Mucosa of stomach (tissue), 1 donor: Measurements from ENCODE around the gene AMZ2.
A peak's percentile ranks its signal among the peaks of the same experiment; 100 is the strongest.
"Not testable (repeated sequence)": the region's sequence is repeated elsewhere in the genome, so short reads cannot be mapped to it uniquely, and the experiment has no call there.

Experiments
- H3K27me3 ChIP-seq: one replicate; pipeline ENCODE4 v1.7.0; 2013; ENCODE audit warnings: mild to moderate bottlenecking, low read length; ENCODE audit not compliant: control insufficient read depth, insufficient read depth
- H3K36me3 ChIP-seq: one replicate; pipeline ENCODE4 v1.7.0; 2013; ENCODE audit warnings: low read length; ENCODE audit not compliant: control insufficient read depth, insufficient read depth
- H3K4me1 ChIP-seq: one replicate; pipeline ENCODE4 v1.7.0; 2013; ENCODE audit warnings: mild to moderate bottlenecking, low read length; ENCODE audit not compliant: control insufficient read depth, insufficient read depth
- H3K4me3 ChIP-seq: one replicate; pipeline ENCODE4 v1.7.0; 2013; ENCODE audit warnings: low read length
- H3K9ac ChIP-seq: one replicate; pipeline ENCODE4 v1.7.0; 2013; ENCODE audit warnings: mild to moderate bottlenecking, low read length, moderate library complexity
- H3K9me3 ChIP-seq: one replicate; pipeline ENCODE4 v1.7.0; 2013; ENCODE audit warnings: mild to moderate bottlenecking, low read length, moderate library complexity; ENCODE audit not compliant: control insufficient read depth
- donor health status: Pancreatic carcinoma.

Gene AMZ2

GRCh38 chr17:68246271-68247028, 1.4 kb upstream of the AMZ2 start:
- Histone ChIP-seq H3K4me3 (no peak overlapping the region), H3K4me1 (peaks cover 8% of the 10 kb centered on the region), H3K9me3 (no peaks in the 10 kb centered on the region), H3K36me3 (no peaks in the 10 kb centered on the region), H3K9ac (no peak overlapping the region), H3K27me3 (no peaks in the 10 kb centered on the region)

- H3K9me3 ChIP-seq, result no peaks in the 10 kb centered on the region
- peak overlapping the region; percentile 97 for H3K9ac ChIP-seq
- peaks cover 8% of the 10 kb centered on the region for H3K4me1 ChIP-seq
- H3K36me3 ChIP-seq, result no peaks in the 10 kb centered on the region
- no peaks in the 10 kb centered on the region for H3K27me3 ChIP-seq
- H3K4me3 ChIP-seq, result peak overlapping the region; percentile 83
These were observed 469 bp downstream of the AMZ2 start for GRCh38 chr17:68248199-68248825.

GRCh38 chr17:68248891-68249290, 1.0 kb downstream of the AMZ2 start:
- Histone ChIP-seq H3K4me1 (peaks cover 8% of the 10 kb centered on the region), H3K9ac (peak overlapping the region; percentile 97), H3K4me3 (no peak overlapping the region)

GRCh38 chr17:68249354-68249765, 1.5 kb downstream of the AMZ2 start:
- H3K4me1 ChIP-seq, result peaks cover 8% of the 10 kb centered on the region
- H3K27me3 ChIP-seq, result no peaks in the 10 kb centered on the region
- H3K36me3 ChIP-seq, result no peaks in the 10 kb centered on the region
- no peak overlapping the region for H3K9ac ChIP-seq
- H3K9me3 ChIP-seq, result no peaks in the 10 kb centered on the region
- H3K4me3 ChIP-seq, result no peak overlapping the region

More at GRCh38 chr17:68248891-68249290, 1.0 kb downstream of the AMZ2 start:
- no peaks in the 10 kb centered on the region for H3K36me3 ChIP-seq
- H3K27me3 ChIP-seq, result no peaks in the 10 kb centered on the region
- no peaks in the 10 kb centered on the region for H3K9me3 ChIP-seq

- H3K4me1 ChIP-seq, H3K4me3 ChIP-seq, H3K9ac ChIP-seq, H3K27me3 ChIP-seq, H3K9me3 ChIP-seq, H3K36me3 ChIP-seq: not testable (repeated sequence)
These were observed 5.6 kb downstream of the AMZ2 start for GRCh38 chr17:68253426-68253825.

GRCh38 chr17:68255151-68255550, 7.3 kb downstream of the AMZ2 start:
- H3K9me3 ChIP-seq, result no peaks in the 10 kb centered on the region
- no peak overlapping the region for H3K4me3 ChIP-seq
- H3K9ac ChIP-seq, result no peak overlapping the region
- no peaks in the 10 kb centered on the region for H3K4me1 ChIP-seq
- no peaks in the 10 kb centered on the region for H3K27me3 ChIP-seq
- H3K36me3 ChIP-seq, result no peaks in the 10 kb centered on the region

GRCh38 chr17:68255731-68256538, 8.1 kb downstream of the AMZ2 start:
- H3K9ac ChIP-seq, result no peak overlapping the region
- no peaks in the 10 kb centered on the region for H3K9me3 ChIP-seq
- no peaks in the 10 kb centered on the region for H3K27me3 ChIP-seq
- H3K4me1 ChIP-seq, result no peaks in the 10 kb centered on the region
- H3K36me3 ChIP-seq, result no peaks in the 10 kb centered on the region
- H3K4me3 ChIP-seq, result no peak overlapping the region

GRCh38 chr17:68256701-68257100, 8.9 kb downstream of the AMZ2 start:
- H3K4me3 ChIP-seq, H3K9ac ChIP-seq, H3K4me1 ChIP-seq, H3K36me3 ChIP-seq, H3K27me3 ChIP-seq, H3K9me3 ChIP-seq: not testable (repeated sequence)

GRCh38 chr17:68257934-68258333, 10.1 kb downstream of the AMZ2 start:
- Histone ChIP-seq H3K27me3 (no peaks in the 10 kb centered on the region), H3K9me3 (no peaks in the 10 kb centered on the region), H3K9ac (no peak overlapping the region), H3K36me3 (no peaks in the 10 kb centered on the region), H3K4me3 (no peak overlapping the region), H3K4me1 (no peaks in the 10 kb centered on the region)

GRCh38 chr17:68258890-68259647, 11.2 kb downstream of the AMZ2 start:
- H3K27me3 ChIP-seq, H3K36me3 ChIP-seq, H3K4me1 ChIP-seq, H3K9me3 ChIP-seq, H3K4me3 ChIP-seq: not testable (repeated sequence)
- peak overlapping the region; percentile 55 for H3K9ac ChIP-seq

GRCh38 chr17:68259648-68259951, 11.8 kb downstream of the AMZ2 start:
- H3K9me3 ChIP-seq, H3K27me3 ChIP-seq, H3K4me1 ChIP-seq, H3K36me3 ChIP-seq, H3K4me3 ChIP-seq, H3K9ac ChIP-seq: not testable (repeated sequence)
